CD14-positive monocyte (primary cell): ENCODE results near the gene FAM162B. TPM values are rescaled to one million over a fixed set of nuclear protein-coding genes. Genes with fewer than 3 reads are reported as not detected.

Source experiments
- polyA plus RNA-seq, 3 donors: library from polyadenylated mRNA; depleted of rRNA in 1 of 3; unstranded in 2 of 3; stranded (reverse) in 1 of 3; fragments of 300-500 nt in 2 of 3; fragments of >200 nt in 1 of 3; fragmentation: Illumina TruSeq in 2 of 3; gene quantifications; 1 replicate in 2 of 3; 2 replicates in 1 of 3; pipeline ENCODE4 v1.2.3, GENCODE V29; 2012 to 2021

The FAM162B gene
- polyA plus RNA-seq, 3 donors = not detected

Other genes starting within 250 kb of the FAM162B start
- gene TRAPPC3L, start 220.0 kb downstream of the FAM162B start, polyA plus RNA-seq = under 1 TPM in 1 of 3 donors, not detected in 2; 0.17 TPM
- not detected for gene CALHM4, start 212.0 kb downstream of the FAM162B start, polyA plus RNA-seq
- gene RWDD1, start 194.2 kb downstream of the FAM162B start, polyA plus RNA-seq = 10 to 100 TPM; 11.8 to 45.5 (median 34.7) TPM
- gene RSPH4A, start 149.2 kb downstream of the FAM162B start, polyA plus RNA-seq = under 1 TPM in 1 of 3 donors, not detected in 2; 0.15 TPM
- gene ZUP1, start 97.0 kb downstream of the FAM162B start, polyA plus RNA-seq = 1 to 10 TPM; 3.8 to 9.4 (median 5.1) TPM
- 1 to 10 TPM; 1.7 to 2.9 (median 2.3) TPM for gene KPNA5, start 84.5 kb downstream of the FAM162B start, polyA plus RNA-seq
- gene GPRC6A, start 63.4 kb upstream of the FAM162B start, polyA plus RNA-seq = not detected
- gene RFX6, start 111.5 kb upstream of the FAM162B start, polyA plus RNA-seq = not detected